ENCODE measurements around the gene ZMIZ1.

GRCh38 chr10:79237454-79238157, 168.8 kb downstream of the ZMIZ1 start:
- TF ChIP-seq CTCF (IDR thresholded peaks at IDR 0.05; ENCODE audit: low read depth, low read length) (no peak), POLR2A (IDR thresholded peaks at IDR 0.05; ENCODE audit: extremely low read depth, insufficient read length) (no peak)

Data from NB4 (cell line).